Suprapubic skin (tissue), 3 donors: ENCODE data around the gene ARHGEF35.
"Not testable (repeated sequence)": the region's sequence is repeated elsewhere in the genome, so short reads cannot be mapped to it uniquely, and the experiment has no call there.

Experiments
- POLR2A ChIP-seq, 2 donors: fragments of 450-650 bp; IDR thresholded peaks; one replicate each; pipeline ENCODE4 v1.6.1; 2017; ENCODE audit warnings: antibody characterized with exemption in 2 of 2, mild to moderate bottlenecking in 2 of 2, moderate library complexity in 2 of 2
- TF ChIP-seq, protein P1 (sequence below), 2 donors: fragments of 200-600 bp in 1 of 2; fragments of 450-650 bp in 1 of 2; sonication (generic) in 1 of 2; IDR thresholded peaks; one replicate each; pipeline ENCODE4 v1.5.1; 2016 to 2019; ENCODE audit warnings: antibody characterized with exemption in 2 of 2, mild to moderate bottlenecking in 1 of 2, moderate library complexity in 1 of 2

DNA sequence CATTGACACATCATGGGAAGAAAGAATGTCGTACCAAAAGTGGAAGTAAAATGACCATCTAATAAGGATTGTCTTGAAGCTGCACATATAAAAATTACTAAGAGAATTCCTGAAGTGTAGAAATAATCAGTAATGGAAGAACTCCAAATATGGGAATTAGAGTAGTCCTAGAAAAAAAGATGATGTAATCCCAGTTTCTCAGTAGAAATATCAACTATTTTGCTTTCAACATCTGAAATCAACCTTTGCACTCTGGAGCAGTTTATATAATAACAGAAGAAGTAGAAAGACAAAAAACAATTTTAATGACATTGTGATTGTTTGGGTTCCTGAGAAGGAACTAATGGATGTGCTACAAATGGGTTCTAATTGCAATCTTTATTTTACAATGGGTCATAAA, 37.4 kb upstream of the ARHGEF35 start:
- TF ChIP-seq, protein P1, sequence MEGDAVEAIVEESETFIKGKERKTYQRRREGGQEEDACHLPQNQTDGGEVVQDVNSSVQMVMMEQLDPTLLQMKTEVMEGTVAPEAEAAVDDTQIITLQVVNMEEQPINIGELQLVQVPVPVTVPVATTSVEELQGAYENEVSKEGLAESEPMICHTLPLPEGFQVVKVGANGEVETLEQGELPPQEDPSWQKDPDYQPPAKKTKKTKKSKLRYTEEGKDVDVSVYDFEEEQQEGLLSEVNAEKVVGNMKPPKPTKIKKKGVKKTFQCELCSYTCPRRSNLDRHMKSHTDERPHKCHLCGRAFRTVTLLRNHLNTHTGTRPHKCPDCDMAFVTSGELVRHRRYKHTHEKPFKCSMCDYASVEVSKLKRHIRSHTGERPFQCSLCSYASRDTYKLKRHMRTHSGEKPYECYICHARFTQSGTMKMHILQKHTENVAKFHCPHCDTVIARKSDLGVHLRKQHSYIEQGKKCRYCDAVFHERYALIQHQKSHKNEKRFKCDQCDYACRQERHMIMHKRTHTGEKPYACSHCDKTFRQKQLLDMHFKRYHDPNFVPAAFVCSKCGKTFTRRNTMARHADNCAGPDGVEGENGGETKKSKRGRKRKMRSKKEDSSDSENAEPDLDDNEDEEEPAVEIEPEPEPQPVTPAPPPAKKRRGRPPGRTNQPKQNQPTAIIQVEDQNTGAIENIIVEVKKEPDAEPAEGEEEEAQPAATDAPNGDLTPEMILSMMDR (IDR thresholded peaks at IDR 0.05): not testable (repeated sequence)
- TF ChIP-seq POLR2A (IDR thresholded peaks at IDR 0.05): not testable (repeated sequence)
